ENCODE data around the gene STON2. TPM values are rescaled to one million over a fixed set of nuclear protein-coding genes. Genes with fewer than 3 reads are reported as not detected.
"Not testable (repeated sequence)": the region's sequence is repeated elsewhere in the genome, so short reads cannot be mapped to it uniquely, and the experiment has no call there.

STON2 gene
- total and polyA plus RNA-seq, 2 of the 8 experiments (the other 6 are each of a cell fraction or from before 2014, with no cell fraction given), result 8.9 to 50.0 TPM

GRCh38 chr14:81244431-81244830 is 155.7 kb downstream of the STON2 start:
- H4K20me1 ChIP-seq (replicated peaks in 1 of 2; ENCODE audit: control insufficient read depth in 1 of 2, insufficient read depth in 2 of 2, low read length in 2 of 2); H3K27ac ChIP-seq (ENCODE audit: low read depth, low read length); FAIRE-seq; H3K36me3 ChIP-seq (ENCODE audit: control insufficient read depth in 2 of 4, insufficient read depth in 4 of 4, low read length in 3 of 4); H3K4me3 ChIP-seq (ENCODE audit: extremely low read depth in 1 of 4, insufficient read depth in 2 of 4, low read depth in 3 of 4, low read length in 4 of 4); H3K4ac ChIP-seq (replicated peaks; ENCODE audit: insufficient read length, low read depth, low read length); H3K9ac ChIP-seq (replicated peaks in 1 of 4; ENCODE audit: extremely low read depth in 1 of 4, low read depth in 3 of 4, low read length in 3 of 4); H2BK120ac ChIP-seq (replicated peaks; ENCODE audit: low read depth, low read length); H4K5ac ChIP-seq (ENCODE audit: insufficient read length, low read depth, low read length); H3K4me1 ChIP-seq (replicated peaks in 1 of 4; ENCODE audit: control insufficient read depth in 3 of 4, insufficient read depth in 4 of 4, low read length in 3 of 4); H3K4me2 ChIP-seq (ENCODE audit: insufficient read depth in 1 of 2, low read depth in 2 of 2, low read length in 2 of 2); H3K27me3 ChIP-seq (replicated peaks in 1 of 4; ENCODE audit: control insufficient read depth in 3 of 4, extremely low read depth in 1 of 4, insufficient read depth in 3 of 4, low read length in 3 of 4); H2AFZ ChIP-seq (ENCODE audit: low read length); H4K91ac ChIP-seq (replicated peaks; ENCODE audit: insufficient read length, low read length); H4K8ac ChIP-seq (ENCODE audit: extremely low read depth, insufficient read depth, low read length); H3K79me2 ChIP-seq (ENCODE audit: control insufficient read depth in 1 of 2, insufficient read depth in 2 of 2, low read length in 2 of 2); H2BK15ac ChIP-seq (ENCODE audit: low read length); H3K18ac ChIP-seq (ENCODE audit: extremely low read depth, low read length); CTCF ChIA-PET (ENCODE audit: partially characterized antibody); H2BK12ac ChIP-seq (ENCODE audit: low read depth, low read length); H2AK5ac ChIP-seq (ENCODE audit: low read depth, low read length); H3K56ac ChIP-seq (replicated peaks; ENCODE audit: insufficient read length, low read depth, low read length); H3K23me2 ChIP-seq (ENCODE audit: low read depth, low read length); H2BK5ac ChIP-seq (ENCODE audit: low read depth, low read length); H2BK20ac ChIP-seq (ENCODE audit: low read length); H3K14ac ChIP-seq (ENCODE audit: insufficient read length); POLR2A ChIA-PET (ENCODE audit: partially characterized antibody); H3K9me3 ChIP-seq (ENCODE audit: insufficient read depth in 2 of 2, low read depth in 1 of 2, low read length in 1 of 2); DNase-seq (ENCODE audit: low read depth in 1 of 2, low spot score in 2 of 2); H3K23ac ChIP-seq (ENCODE audit: insufficient read length); H3K79me1 ChIP-seq (ENCODE audit: low read depth, low read length): not testable (repeated sequence)
- 88% methylated on average over 5 of the region's 28 CpGs; no CpG with 5 or more reads in 1 of the 2 experiments for WGBS, 2 experiments (ENCODE audit: extremely low coverage in 1 of 2, insufficient coverage in 1 of 2, insufficient read length in 1 of 2, insufficient replicate concordance in 2 of 2, low coverage in 1 of 2, low lambda C conversion rate in 2 of 2, missing lambda C conversion rate in 1 of 2)

Data from H1 (cell line).